ENCODE measurements around the gene CYCS. TPM values are rescaled to one million over a fixed set of nuclear protein-coding genes. Genes with fewer than 3 reads are reported as not detected.

CYCS gene
- total RNA-seq, 1 donor from 2014 or later: 48.2 TPM

GRCh38 chr7:25132430-25132829 is 7.4 kb upstream of the CYCS start:
- TF ChIP-seq, protein P1, sequence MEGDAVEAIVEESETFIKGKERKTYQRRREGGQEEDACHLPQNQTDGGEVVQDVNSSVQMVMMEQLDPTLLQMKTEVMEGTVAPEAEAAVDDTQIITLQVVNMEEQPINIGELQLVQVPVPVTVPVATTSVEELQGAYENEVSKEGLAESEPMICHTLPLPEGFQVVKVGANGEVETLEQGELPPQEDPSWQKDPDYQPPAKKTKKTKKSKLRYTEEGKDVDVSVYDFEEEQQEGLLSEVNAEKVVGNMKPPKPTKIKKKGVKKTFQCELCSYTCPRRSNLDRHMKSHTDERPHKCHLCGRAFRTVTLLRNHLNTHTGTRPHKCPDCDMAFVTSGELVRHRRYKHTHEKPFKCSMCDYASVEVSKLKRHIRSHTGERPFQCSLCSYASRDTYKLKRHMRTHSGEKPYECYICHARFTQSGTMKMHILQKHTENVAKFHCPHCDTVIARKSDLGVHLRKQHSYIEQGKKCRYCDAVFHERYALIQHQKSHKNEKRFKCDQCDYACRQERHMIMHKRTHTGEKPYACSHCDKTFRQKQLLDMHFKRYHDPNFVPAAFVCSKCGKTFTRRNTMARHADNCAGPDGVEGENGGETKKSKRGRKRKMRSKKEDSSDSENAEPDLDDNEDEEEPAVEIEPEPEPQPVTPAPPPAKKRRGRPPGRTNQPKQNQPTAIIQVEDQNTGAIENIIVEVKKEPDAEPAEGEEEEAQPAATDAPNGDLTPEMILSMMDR (IDR thresholded peaks at IDR 0.05; ENCODE audit: unreplicated experiment): no peak
- no peak overlapping the region for H3K4me3 Mint-ChIP-seq
- H3K27ac Mint-ChIP-seq: no peak overlapping the region
- no peaks in the 10 kb centered on the region for H3K27me3 Mint-ChIP-seq (ENCODE audit: low read depth)
- H3K36me3 Mint-ChIP-seq: no peaks in the 10 kb centered on the region
- no peaks in the 10 kb centered on the region for H3K4me1 Mint-ChIP-seq
- DNase-seq (ENCODE audit: low spot score in 2 of 2, unreplicated experiment in 2 of 2): no peak
- H3K9me3 Mint-ChIP-seq: no peaks in the 10 kb centered on the region

DNA sequence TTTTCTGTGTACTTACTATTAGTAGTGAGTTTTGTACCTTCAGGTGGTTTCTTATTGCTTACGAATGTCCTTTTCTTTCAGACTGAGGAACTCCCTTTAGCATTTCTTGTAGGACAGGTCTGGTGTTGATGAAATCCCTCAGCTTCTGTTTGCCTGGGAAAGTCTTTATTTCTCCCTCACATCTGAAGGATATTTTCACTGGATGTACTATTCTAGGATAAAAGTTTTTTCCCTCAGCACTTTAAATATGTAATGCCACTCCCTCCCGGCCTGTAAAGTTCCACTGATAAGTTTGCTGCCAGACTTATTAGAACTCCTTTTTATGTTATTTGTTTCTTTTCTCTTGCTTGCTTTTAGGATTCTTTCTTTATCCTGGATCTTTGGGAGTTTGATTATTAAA is 1.7 kb upstream of the CYCS start:
- H3K36me3 Mint-ChIP-seq: peaks cover 9% of the 10 kb centered on the region
- DNase-seq (ENCODE audit: low spot score in 2 of 2, unreplicated experiment in 2 of 2): no peak
- peak overlapping the region; percentile 48 for H3K27ac Mint-ChIP-seq
- no peak overlapping the region for H3K4me3 Mint-ChIP-seq
- H3K27me3 Mint-ChIP-seq (ENCODE audit: low read depth): no peaks in the 10 kb centered on the region
- peaks cover 20% of the 10 kb centered on the region for H3K4me1 Mint-ChIP-seq
- no peaks in the 10 kb centered on the region for H3K9me3 Mint-ChIP-seq
- TF ChIP-seq, protein P1 (IDR thresholded peaks at IDR 0.05; ENCODE audit: unreplicated experiment): no peak

DNA sequence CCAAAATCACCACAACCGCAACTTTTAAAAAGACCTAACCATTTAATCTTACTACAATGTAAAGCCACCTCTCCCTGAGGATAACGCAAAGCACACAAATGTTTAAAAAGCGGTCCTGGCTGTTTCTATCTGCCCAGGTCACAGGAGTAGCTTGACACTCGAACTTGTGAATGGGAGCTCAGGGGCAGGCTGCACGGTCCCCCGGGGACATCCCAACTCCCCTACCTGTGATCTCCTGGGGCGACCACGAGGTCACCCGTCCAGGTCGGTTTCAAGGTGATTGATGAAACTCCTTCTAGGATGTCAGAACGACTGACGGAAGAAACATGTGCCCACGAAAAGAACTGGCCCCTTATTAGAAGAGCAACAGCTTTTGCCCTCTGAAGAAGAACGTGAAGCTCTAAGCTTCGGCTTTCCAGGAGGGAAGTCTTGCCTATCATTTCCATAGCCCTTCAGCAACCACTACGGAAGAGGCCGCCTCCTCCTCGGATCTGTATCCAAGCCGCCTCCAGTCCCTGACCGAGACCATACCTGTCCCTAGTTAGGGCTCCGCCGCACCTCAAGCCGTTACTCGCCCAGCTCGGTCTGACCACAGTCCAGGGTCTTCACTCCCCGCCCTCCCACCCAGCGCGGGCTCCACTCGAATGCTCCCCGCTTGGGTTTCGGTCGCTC is 459 bp downstream of the CYCS start:
- Mint-ChIP-seq H3K4me3 (peak overlapping the region; percentile 97), H3K4me1 (peaks cover 20% of the 10 kb centered on the region), H3K9me3 (no peaks in the 10 kb centered on the region), H3K27ac (peak overlapping the region; percentile 100), H3K27me3 (ENCODE audit: low read depth) (no peaks in the 10 kb centered on the region), H3K36me3 (peaks cover 19% of the 10 kb centered on the region)
- DNase-seq (ENCODE audit: low spot score in 2 of 2, unreplicated experiment in 2 of 2): no peak
- TF ChIP-seq, protein P1 (IDR thresholded peaks at IDR 0.05; ENCODE audit: unreplicated experiment): no peak

- Mint-ChIP-seq H3K27ac (no peak overlapping the region), H3K27me3 (ENCODE audit: low read depth) (no peaks in the 10 kb centered on the region), H3K4me1 (peaks cover 20% of the 10 kb centered on the region), H3K36me3 (peaks cover 20% of the 10 kb centered on the region), H3K4me3 (no peak overlapping the region), H3K9me3 (no peaks in the 10 kb centered on the region)
- no peak for DNase-seq (ENCODE audit: low spot score in 2 of 2, unreplicated experiment in 2 of 2)
- TF ChIP-seq, protein P1 (IDR thresholded peaks at IDR 0.05; ENCODE audit: unreplicated experiment): no peak
These were observed 2.7 kb downstream of the CYCS start for GRCh38 chr7:25122373-25122772.

- Mint-ChIP-seq H3K4me1 (peaks cover 20% of the 10 kb centered on the region), H3K36me3 (peaks cover 20% of the 10 kb centered on the region), H3K4me3 (no peak overlapping the region), H3K27me3 (ENCODE audit: low read depth) (no peaks in the 10 kb centered on the region), H3K27ac (no peak overlapping the region), H3K9me3 (no peaks in the 10 kb centered on the region)
- no peak for DNase-seq (ENCODE audit: low spot score in 2 of 2, unreplicated experiment in 2 of 2)
- TF ChIP-seq, protein P1 (IDR thresholded peaks at IDR 0.05; ENCODE audit: unreplicated experiment): no peak
These were observed 3.5 kb downstream of the CYCS start for GRCh38 chr7:25121599-25121998.
